Bronchial epithelial cell (primary cell): ENCODE data around the gene PTPRT. TPM values are rescaled to one million over a fixed set of nuclear protein-coding genes. Genes with fewer than 3 reads are reported as not detected.

Experiments
- DNase-seq: peaks from one replicate; pipeline ENCODE4 v3.0.0-alpha.2; 2010; ENCODE audit warnings: low read depth
- FAIRE-seq: peaks from 2 replicates; lab custom pipeline; 2011; peaks lifted over from hg19 to GRCh38; lab: Jason Lieb, UNC
- H3K27me3 ChIP-seq: 2 replicates; pipeline ENCODE4 v1.5.1; 2011; ENCODE audit warnings: low read length; ENCODE audit not compliant: control insufficient read depth, insufficient read depth
- H3K36me3 ChIP-seq: 2 replicates; pipeline ENCODE4 v1.5.1; 2011; ENCODE audit warnings: low read length; ENCODE audit not compliant: control insufficient read depth, insufficient read depth
- H3K4me3 ChIP-seq: 2 replicates; pipeline ENCODE4 v1.5.1; 2011; ENCODE audit warnings: mild to moderate bottlenecking, low read depth, low read length, control low read depth
- total RNA-seq: library from RNA; depleted of rRNA; stranded (reverse); fragments of >200 nt; gene quantifications from 2 replicates; pipeline ENCODE4 v1.2.1, GENCODE V29; 2014
- TF ChIP-seq, protein P1 (sequence below): IDR thresholded peaks from 2 replicates; pipeline ENCODE4 v1.5.1; 2011; ENCODE audit warnings: mild to moderate bottlenecking, moderate library complexity, low read length, control low read depth, inconsistent platforms; ENCODE audit not compliant: insufficient read depth, severe bottlenecking

The PTPRT gene
- total RNA-seq, 1 donor from 2014 or later = not detected

DNA sequence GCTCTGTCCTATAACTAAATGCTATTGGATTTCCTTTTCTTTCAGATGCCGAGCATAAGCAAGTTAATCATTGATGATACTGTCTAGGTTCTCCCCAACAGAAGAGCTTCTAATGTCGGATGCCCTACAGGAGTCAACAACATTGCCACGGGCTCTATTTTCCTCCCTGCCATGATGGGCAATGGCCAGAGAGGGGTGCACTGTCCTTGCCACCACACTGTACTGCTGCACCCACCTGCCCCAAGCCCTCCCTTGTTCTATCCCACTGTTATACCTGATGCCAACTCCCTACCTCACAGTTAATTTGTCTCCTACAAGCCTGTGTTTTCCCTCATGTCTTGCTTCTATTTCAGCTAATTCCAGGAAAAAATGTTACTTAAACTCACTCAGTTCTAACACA, 797.9 kb downstream of the PTPRT start:
- TF ChIP-seq, protein P1, sequence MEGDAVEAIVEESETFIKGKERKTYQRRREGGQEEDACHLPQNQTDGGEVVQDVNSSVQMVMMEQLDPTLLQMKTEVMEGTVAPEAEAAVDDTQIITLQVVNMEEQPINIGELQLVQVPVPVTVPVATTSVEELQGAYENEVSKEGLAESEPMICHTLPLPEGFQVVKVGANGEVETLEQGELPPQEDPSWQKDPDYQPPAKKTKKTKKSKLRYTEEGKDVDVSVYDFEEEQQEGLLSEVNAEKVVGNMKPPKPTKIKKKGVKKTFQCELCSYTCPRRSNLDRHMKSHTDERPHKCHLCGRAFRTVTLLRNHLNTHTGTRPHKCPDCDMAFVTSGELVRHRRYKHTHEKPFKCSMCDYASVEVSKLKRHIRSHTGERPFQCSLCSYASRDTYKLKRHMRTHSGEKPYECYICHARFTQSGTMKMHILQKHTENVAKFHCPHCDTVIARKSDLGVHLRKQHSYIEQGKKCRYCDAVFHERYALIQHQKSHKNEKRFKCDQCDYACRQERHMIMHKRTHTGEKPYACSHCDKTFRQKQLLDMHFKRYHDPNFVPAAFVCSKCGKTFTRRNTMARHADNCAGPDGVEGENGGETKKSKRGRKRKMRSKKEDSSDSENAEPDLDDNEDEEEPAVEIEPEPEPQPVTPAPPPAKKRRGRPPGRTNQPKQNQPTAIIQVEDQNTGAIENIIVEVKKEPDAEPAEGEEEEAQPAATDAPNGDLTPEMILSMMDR = no peak
- H3K4me3 ChIP-seq = no peak overlapping the region
- FAIRE-seq (no peak), DNase-seq (no peak)
- H3K27me3 ChIP-seq = no peaks in the 10 kb centered on the region
- H3K36me3 ChIP-seq = no peaks in the 10 kb centered on the region

DNA sequence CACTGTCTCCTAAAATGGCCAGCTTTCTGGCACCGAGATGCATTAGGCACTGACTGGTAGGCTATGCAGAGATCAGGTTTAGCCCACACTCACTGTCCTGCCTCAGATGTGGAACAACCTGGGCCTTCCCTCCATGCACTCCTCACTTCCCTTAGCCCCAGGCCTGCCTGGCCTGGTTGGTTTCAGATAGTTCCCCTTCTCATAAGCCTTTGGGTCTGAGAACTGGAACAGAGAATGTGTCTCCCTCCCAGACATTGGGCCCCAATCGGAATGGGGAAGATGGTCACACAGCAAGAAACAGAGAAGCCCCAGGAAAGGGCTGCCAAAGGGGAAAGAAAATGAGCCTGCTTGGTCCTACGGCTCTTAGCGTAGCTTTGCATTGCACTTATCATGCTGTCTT, 809.4 kb downstream of the PTPRT start:
- DNase-seq = no peak
- Histone ChIP-seq H3K27me3 (no peaks in the 10 kb centered on the region), H3K36me3 (no peaks in the 10 kb centered on the region), H3K4me3 (no peak overlapping the region)
- TF ChIP-seq, protein P1 = no peak
- FAIRE-seq = no peak

DNA sequence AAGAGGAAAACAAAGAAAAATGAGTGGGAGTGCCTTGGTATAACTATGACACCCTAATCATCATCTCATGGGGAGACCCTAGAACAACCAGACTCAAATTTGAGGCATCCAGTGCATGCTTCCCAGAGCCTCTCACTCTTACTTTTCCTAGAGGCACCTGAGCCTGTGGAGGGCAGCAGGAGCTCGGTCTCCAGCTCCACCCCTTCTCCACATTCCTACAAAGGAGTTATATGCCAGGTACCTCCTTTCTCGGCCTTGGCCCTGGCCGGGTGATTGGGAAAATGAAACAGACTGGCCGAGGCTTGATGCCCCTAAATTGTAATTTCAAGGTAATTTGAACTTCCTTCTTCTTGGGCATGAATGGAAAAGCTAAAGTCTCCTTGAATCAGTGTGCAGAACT, 810.3 kb downstream of the PTPRT start:
- FAIRE-seq = no peak
- TF ChIP-seq, protein P1 = no peak
- DNase-seq = no peak

DNA sequence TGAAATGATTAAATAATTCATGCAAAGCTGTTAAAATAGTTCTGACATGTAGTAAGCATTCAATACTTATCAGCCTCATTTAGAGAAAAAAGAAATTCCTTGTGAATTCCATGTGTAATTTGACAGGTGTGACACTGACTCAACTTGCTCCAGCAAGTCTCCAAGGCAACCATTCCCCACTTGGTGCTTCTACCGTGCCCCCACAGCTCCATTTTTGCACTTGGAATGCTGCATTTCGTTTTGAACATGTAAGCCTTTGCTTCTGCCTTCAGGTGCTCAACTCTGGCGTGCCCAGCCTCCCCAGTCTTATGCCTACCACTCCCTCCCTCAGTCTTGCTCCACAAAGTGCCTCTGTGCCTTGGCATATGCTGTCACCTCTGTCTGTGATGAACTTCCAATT, 810.9 kb downstream of the PTPRT start:
- H3K4me3 ChIP-seq = no peak overlapping the region
- H3K27me3 ChIP-seq = no peaks in the 10 kb centered on the region
- DNase-seq (no peak), FAIRE-seq (no peak)
- H3K36me3 ChIP-seq = no peaks in the 10 kb centered on the region
- TF ChIP-seq, protein P1 = no peak

More for the DNA sequence above, 810.3 kb downstream of the PTPRT start:
- Histone ChIP-seq H3K36me3 (no peaks in the 10 kb centered on the region), H3K27me3 (no peaks in the 10 kb centered on the region), H3K4me3 (no peak overlapping the region)

DNA sequence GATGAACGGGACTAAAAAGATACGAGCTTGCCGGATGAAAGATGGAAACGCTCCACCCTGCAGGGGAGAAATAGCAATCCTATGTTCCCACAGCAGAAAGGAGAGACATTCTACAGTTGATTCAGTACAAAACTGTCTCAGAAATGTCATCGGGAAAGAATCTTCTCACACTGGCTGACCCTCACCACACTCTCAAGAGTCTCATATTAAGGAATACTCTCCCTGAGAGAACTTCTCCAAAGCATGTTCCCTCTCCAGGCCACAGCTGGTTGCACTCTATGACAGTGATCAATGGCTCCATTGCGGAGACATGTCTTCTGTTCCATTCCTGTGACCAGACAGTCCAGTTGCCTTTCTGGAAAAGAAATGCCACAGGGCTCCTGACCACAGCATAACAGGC, 813.6 kb downstream of the PTPRT start:
- H3K36me3 ChIP-seq = no peaks in the 10 kb centered on the region
- no peak overlapping the region for H3K4me3 ChIP-seq
- TF ChIP-seq, protein P1 = no peak
- DNase-seq = no peak
- FAIRE-seq = no peak
- no peaks in the 10 kb centered on the region for H3K27me3 ChIP-seq

DNA sequence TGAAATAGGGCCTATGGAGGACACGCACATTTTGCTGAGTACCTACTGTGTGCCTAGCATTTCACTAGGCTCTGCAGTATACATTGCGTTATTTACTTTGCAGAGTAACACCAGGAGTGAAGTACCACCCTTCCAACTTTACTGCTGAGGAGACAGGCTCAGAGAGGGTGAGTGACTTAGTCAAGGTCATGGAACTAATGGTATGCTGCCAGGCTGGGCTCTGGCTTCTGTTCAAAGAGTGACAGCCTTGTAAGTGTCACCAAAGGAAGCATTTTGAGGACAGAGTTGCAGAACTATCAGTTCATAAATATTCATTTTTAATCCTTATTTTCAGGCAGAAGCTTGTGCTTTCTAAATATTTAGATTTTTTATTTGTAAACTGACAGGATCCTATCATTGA, 816.7 kb downstream of the PTPRT start:
- no peak overlapping the region for H3K4me3 ChIP-seq
- H3K27me3 ChIP-seq = no peaks in the 10 kb centered on the region
- H3K36me3 ChIP-seq = no peaks in the 10 kb centered on the region
- TF ChIP-seq, protein P1 = no peak
- DNase-seq (no peak), FAIRE-seq (no peak)
